ENCODE data around the gene DAPK1.

- TF ChIP-seq CTCF (IDR thresholded peaks at IDR 0.05), result no peak
- TF ChIP-seq POLR2A (IDR thresholded peaks at IDR 0.05), result no peak
Measured at GRCh38 chr9:87592554-87593358, 95.1 kb downstream of the DAPK1 start.

All from testis (tissue), 2 donors.